Measurements from ENCODE around the gene TEPSIN.

The TEPSIN gene

DNA sequence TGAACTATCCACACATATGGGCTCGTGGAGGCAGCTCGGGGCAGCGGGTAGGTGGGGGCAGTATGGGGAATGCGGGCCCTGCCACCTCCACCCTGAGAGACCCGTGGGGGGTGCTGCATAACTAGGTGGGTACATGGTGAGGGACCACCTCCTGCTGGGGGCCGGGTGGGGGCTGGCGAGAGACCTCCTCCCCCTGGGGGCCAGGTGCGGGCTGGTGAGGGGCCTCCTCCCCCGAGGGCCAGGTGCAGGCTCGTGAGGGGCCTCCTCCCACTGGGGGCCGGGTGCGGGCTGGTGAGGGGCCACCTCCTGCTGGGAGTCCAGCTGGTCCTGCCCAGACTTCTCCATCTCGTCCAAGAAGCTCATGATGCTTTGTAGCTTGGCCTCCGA lies 41.5 kb downstream of the TEPSIN start:
- TF ChIP-seq, protein P1, sequence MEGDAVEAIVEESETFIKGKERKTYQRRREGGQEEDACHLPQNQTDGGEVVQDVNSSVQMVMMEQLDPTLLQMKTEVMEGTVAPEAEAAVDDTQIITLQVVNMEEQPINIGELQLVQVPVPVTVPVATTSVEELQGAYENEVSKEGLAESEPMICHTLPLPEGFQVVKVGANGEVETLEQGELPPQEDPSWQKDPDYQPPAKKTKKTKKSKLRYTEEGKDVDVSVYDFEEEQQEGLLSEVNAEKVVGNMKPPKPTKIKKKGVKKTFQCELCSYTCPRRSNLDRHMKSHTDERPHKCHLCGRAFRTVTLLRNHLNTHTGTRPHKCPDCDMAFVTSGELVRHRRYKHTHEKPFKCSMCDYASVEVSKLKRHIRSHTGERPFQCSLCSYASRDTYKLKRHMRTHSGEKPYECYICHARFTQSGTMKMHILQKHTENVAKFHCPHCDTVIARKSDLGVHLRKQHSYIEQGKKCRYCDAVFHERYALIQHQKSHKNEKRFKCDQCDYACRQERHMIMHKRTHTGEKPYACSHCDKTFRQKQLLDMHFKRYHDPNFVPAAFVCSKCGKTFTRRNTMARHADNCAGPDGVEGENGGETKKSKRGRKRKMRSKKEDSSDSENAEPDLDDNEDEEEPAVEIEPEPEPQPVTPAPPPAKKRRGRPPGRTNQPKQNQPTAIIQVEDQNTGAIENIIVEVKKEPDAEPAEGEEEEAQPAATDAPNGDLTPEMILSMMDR (IDR thresholded peaks at IDR 0.05; ENCODE audit: borderline replicate concordance, insufficient read depth, low read depth, low read length) = no peak
- H3K4me3 ChIP-seq (ENCODE audit: low read depth, low read length) = no peak overlapping the region

DNA sequence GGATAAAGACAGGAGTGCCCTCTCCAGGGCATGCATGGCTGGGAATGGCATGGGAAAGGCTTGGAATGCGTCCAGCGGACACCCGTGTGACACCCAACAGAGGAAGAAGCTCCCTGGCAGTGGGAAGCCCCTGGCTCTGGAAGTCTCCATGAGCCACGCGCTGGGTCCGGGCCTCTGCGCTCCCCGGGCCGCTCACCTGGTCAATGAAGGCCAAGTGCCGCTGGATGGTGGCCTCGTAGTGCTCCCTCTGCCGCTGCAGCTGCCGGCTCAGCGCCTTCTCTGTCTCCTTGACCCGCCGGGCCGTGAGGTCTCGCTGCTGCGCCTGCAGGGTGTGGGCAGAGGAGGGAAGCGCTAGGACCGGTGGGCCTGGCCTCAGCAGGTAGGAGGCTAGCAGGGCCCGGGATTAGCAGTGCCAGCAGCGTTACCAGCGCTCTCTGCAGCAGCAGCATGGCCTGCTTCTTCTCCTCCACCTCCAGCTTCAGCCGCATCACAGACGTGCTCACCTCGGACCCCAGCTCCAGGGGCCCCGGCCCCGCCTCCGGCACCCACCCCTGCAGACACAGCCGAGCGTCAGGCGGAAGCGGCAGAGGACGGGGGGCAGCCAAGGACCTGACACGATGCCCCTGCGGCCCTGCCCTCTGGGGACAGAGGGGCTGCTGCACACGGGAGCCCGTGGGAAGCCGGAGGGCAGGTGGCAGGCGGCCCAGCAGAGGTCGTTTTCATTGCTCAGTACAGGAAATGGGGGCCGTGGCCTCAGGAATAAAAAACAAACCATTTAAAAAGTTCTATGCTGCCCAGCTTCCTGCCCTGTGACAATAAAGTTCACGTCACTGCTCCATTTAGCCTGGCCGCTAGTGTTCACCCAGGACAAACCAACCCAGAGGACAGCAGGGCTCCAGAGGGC lies 42.1 kb downstream of the TEPSIN start:
- H3K4me3 ChIP-seq (ENCODE audit: low read depth, low read length) = no peak overlapping the region
- TF ChIP-seq, protein P1 (IDR thresholded peaks at IDR 0.05; ENCODE audit: borderline replicate concordance, insufficient read depth, low read depth, low read length) = no peak

DNA sequence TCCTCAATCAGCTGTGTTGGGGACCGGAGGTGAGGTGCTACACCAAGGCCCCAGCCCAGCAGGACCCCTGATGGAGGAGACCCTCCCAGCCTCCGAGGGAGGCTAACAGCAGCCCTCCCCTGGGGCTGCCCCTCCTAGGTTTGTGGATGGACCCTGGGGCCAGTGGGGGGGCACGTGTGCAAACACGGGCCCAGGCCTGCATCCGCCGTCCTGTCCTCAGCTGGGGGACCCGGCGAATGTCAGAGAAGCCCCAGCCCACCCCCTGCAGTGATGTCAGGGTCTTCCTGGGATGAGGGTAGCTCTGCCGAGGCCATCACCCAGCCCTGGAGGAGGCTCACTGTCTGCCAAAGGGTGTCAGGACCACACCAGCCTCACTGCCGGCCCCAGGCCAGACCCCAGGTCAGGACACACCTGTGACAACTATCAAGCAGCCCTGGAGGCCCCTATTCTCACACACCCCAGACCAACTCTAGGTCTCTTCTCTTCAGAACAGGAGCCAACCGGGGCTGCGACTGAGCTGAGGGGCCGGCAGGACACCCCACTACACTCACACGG lies 42.8 kb downstream of the TEPSIN start:
- no peak overlapping the region for H3K4me3 ChIP-seq (ENCODE audit: low read depth, low read length)
- TF ChIP-seq, protein P1 (IDR thresholded peaks at IDR 0.05; ENCODE audit: borderline replicate concordance, insufficient read depth, low read depth, low read length) = no peak

DNA sequence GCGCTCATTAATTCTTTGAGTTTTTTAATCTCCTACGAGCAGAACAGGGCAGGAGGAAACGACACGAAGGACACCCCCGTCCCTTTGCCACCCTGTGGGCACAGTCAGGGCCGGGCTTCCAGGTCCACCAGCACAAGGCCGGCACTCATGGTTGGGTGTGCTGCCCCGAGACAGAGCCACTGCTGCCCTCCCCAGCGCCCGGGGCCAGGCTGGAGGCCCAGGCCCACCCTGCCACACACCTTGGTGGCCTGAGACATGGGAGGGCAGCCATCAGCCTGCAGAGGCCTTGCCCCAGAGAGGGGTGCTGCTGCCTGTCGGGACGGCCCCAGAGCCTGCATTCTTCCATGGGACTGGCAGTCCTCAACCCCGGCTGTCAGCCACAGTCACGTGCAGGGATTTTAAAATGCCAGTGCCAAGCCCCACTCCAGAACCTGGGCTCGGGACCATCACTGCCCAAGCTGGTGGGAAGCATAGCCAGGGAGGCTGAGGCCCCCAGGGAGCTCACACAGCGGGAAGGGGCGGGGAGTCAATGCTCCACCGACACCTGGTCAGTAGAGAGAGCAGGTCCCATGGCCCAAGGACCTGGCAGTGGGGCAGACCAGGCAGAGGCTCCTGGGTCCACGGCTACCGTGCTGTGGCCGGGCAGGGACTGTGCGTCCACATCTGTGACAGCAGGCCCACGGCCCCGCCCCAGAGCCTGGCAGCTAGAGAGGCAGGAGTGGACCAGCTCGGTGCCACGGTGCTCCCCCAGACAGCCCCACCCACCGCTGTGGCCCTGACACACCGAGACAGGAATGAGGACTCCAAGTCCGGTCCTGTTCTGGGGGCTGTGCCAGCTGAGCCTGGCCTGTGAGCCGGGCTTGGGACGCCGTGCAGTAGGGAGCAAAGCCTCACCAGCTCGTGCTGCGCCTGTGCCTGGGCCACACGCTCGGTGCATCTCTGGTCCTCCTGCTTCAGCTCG lies 43.6 kb downstream of the TEPSIN start:
- no peak overlapping the region for H3K4me3 ChIP-seq (ENCODE audit: low read depth, low read length)
- TF ChIP-seq, protein P1 (IDR thresholded peaks at IDR 0.05; ENCODE audit: borderline replicate concordance, insufficient read depth, low read depth, low read length) = no peak

DNA sequence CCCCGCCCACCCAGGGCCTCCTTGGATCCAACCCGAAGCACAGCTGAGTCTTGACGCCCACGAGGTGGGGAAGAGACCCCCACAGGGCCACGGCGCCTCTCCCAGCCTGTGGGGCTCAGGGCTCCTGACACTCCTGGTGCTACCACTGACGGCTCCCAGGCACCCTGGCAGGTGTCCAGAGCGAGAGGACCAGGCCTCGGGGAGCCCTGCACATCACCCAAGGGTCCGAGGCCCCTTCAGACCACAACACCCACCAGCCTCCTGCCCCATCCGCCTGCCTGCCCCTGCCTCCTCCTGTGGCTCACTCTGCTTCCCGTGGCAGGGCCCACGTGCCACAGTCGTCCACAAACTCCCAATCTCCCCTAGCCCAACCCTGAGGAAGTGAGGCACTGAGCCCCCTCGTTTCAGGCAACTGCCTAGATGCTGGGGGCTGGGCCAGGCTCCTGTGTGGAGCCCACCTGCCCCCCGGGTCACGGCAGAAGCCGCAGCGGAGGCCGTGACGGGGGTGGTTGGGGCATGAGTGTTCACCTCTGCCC lies 44.6 kb downstream of the TEPSIN start:
- TF ChIP-seq, protein P1 (IDR thresholded peaks at IDR 0.05; ENCODE audit: borderline replicate concordance, insufficient read depth, low read depth, low read length) = no peak

DNA sequence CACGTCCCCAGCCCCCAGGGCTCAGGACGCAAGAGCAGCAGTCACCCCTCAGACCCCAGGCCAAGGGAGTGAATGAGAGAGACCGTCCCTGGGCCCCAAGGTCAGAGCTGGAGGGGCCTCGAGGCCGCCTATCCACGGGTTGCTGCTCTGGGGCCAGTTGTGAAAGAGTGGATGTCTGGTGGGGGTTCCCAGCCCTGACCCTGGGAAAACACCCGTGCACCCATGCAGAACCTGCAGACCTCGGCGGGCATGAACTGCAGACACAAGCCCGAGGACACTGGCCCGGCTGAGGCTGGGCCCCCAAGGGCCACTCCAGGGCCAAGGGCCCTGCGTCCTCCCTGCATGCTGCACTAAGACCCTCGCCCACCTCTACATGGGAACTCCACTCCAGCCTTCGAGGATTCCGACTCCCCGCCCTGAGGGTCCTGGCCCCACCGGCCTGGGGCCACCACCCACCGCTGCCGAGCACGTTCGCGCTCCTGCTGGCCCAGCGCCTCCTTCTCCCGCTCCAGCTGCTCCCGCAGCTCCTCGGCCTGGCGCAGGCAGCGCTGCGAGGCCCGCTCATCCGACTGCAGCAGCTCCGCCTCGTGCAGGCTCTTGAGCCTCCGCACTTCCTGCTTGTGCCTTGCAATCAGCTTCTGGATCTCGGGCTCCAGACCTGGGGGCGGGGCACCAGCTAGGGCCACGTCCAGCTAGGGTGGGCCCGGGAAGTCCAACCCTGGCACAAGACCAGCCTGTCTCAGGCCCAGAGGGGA lies 45.2 kb downstream of the TEPSIN start:
- TF ChIP-seq, protein P1 (IDR thresholded peaks at IDR 0.05; ENCODE audit: borderline replicate concordance, insufficient read depth, low read depth, low read length) = no peak
- H3K4me3 ChIP-seq (ENCODE audit: low read depth, low read length) = no peak overlapping the region

More for the DNA sequence above, 44.6 kb downstream of the TEPSIN start:
- H3K4me3 ChIP-seq (ENCODE audit: low read depth, low read length) = no peak overlapping the region

Data from GM12875 (cell line).